Putamen (tissue), 1 donor: ENCODE data around the gene NEK5.
"Not testable (repeated sequence)": the region's sequence is repeated elsewhere in the genome, so short reads cannot be mapped to it uniquely, and the experiment has no call there.

Experiments used
- DNase-seq: peaks from one replicate; pipeline ENCODE4 v3.0.0-alpha.2; 2016; ENCODE audit warnings: low spot score

NEK5 gene

GRCh38 chr13:52067237-52067636 lies 61.6 kb downstream of the NEK5 start:
- DNase-seq, result no peak

GRCh38 chr13:52061587-52061986 lies 67.3 kb downstream of the NEK5 start:
- DNase-seq, result no peak

DNA sequence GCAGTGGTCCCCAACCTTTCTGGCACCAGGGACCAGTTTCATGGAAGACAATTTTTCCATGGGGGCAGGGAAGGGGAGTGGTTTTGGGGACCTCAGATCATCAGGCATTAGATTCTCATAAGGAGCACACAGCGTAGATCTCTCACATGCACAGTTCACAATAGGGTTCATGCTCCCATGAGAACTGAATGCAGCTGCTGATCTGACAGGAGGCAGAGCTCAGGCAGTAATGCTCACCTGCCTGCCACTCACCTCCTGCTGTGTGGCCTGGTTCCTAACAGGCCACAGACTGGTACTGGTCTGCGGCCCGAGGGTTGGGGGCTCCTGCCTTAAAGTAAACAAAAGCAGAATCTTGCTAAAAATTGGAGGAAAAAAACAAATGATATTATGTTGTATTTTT lies 67.8 kb downstream of the NEK5 start:
- not testable (repeated sequence) for DNase-seq

- DNase-seq, result no peak
Observed at GRCh38 chr13:52053460-52053859, 75.4 kb downstream of the NEK5 start.

DNA sequence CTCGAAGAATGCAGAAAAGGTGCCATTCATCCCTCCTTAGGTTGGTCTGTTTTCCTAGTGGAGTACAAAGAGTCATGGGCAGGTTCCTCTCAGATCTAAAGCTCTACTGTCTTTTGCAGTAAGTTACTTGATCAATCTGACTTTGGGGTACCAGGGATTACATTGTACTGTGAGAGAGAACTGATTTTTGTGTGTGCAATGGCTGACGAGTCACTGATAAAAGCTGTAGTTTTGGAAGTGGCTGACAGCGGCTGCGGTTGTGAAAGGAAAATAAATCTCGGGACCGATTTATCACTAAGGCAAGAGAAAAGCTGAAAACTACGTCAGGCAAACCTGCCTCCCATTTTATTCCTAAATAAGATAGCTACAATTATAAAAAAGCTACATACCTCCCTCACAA lies 77.5 kb downstream of the NEK5 start:
- DNase-seq, result no peak

DNA sequence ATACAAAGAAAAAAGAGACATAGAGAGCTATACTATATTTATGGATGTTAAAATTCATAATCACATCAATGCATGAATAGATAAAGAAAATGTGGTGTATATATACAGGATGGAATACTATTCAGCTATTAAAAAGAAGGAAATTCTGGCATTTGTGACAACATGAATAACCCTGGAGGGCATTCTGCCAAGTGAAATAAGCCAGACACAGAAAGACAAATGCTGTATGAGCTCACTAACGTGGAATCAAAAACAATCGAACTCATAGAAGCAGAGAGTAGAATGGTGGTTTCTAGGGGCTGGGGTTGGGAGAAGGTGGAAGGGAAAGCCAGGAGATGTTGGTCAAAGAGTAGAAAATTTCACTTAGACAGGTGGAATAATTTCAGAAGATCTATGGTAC lies 80.4 kb downstream of the NEK5 start:
- DNase-seq, result no peak

DNA sequence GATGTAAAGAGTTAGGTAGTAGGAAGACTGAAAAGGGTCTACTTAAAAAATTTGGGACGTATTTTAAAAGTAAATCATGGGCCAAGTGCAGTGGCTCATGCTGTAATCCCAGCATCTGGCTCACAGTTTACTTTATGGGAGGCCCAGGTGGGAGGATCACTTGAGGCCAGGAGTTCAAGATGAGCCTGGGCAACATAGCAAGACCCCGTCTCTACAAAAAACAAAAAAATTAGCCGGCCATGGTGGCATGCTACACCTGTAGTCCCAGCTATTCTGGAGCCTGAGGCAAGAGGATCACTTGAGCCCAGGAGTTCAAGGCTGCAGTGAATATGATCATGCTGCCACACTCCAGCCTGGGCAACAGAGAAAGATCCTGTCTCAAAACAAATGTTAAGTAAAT lies 81.4 kb downstream of the NEK5 start:
- no peak for DNase-seq

GRCh38 chr13:52043675-52044074 lies 85.2 kb downstream of the NEK5 start:
- no peak for DNase-seq

DNA sequence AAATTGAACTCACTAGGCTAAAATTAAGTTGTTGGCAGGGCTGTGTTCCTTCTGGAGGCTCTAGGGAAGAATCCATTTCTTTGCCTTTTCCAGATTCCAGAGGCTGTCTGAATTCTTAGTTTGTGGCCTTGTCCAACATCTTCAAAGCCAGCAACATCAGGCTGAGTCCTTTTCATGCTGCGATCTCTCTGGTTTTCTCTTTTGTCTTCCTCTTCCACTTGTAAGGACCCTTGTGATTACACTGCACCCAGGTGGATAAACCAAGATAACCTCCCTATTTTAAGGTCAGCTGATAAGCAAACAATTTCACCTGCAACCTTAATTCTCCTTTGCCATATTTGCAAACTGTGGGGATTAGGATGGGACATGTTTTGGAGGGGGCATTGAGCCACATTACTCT lies 92.8 kb downstream of the NEK5 start:
- DNase-seq, result no peak

DNA sequence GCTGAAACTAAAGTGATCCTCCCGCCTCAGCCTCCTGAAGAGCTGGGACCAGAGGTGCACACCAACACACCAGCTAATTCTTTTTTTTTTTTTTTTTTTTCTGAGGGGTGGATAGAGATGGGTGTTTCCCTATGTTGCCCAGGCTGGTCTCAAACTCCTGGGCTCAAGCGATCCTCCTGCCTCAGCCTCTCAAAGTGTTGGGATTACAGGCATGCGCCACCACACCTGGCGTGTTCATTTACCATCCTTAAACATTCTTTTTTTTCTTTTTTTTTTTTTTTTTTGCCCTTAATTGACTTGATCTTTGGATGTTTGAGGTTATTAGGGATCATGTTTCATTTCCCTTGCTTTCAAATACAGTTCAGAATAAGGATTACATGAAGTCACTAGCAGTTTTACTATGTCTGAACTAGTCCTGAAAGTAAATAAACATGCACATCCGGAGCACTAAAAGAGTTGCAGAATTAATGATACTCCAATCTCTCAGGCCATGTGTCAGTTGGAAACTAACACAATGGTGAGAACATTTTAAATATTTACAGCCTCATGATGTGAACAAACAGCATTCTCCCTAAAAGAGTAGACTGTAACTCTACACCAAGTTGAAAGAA lies 94.2 kb downstream of the NEK5 start:
- no peak for DNase-seq

- no peak for DNase-seq
Observed at GRCh38 chr13:52033039-52033438, 95.8 kb downstream of the NEK5 start.

DNA sequence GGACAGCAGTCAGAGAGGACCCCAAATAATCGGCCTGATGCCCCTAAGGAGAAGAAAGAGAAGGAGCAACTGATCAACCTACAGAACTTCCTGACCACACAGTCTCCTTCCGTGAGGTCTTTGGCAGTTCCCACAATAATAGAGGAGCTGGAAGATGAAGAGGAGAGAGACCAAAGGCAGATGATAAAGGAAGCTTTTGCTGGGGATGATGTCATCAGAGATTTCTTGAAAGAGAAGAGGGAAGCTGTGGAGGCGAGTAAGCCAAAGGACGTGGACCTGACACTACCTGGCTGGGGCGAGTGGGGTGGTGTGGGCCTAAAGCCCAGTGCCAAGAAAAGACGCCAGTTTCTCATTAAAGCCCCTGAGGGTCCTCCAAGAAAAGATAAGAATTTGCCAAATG lies 98.5 kb downstream of the NEK5 start:
- not testable (repeated sequence) for DNase-seq

DNA sequence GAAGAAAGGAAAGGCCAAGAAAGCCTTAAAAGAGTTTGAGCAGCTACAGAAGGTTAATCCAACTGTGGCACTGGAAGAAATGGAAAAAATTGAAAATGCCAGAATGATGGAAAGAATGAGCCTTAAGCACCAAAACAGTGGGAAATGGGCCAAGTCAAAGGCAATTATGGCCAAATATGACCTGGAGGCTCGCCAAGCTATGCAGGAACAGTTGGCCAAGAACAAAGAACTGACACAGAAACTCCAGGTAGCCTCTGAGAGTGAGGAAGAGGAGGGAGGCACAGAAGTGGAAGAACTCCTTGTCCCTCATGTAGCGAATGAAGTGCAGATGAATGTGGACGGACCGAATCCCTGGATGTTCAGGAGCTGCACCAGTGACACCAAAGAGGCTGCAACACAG lies 99.3 kb downstream of the NEK5 start:
- DNase-seq, result no peak

- no peak for DNase-seq
Observed at GRCh38 chr13:52027832-52028231, 101.0 kb downstream of the NEK5 start.

DNA sequence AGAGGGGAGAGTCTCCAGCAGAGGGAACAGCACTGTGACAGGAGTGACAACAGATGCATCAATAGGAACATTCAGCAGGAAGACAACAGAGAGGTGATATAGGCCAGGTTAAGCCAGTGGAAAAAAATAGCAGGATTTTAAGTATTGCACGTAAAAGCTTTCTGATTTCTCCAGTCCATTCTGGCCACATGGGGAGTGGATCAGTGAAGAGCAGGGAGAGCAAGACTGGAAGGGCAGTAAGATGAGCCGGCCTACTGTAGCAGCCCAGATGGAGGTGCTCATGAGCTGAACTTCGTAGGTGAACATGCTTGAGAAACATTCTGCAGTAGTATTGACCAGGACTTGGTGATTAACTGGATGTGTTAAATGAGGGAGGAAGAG lies 102.6 kb downstream of the NEK5 start:
- no peak for DNase-seq

GRCh38 chr13:52025475-52026245 lies 103.2 kb downstream of the NEK5 start:
- DNase-seq, result no peak

GRCh38 chr13:52024481-52024880 lies 104.4 kb downstream of the NEK5 start, which contains the start of gene UTP14C:
Gene UTP14C, plus strand, starts transcription at chr13:52024691. Its CDS starts 4,114 bp downstream, at chr13:52028805.
- no peak for DNase-seq

DNA sequence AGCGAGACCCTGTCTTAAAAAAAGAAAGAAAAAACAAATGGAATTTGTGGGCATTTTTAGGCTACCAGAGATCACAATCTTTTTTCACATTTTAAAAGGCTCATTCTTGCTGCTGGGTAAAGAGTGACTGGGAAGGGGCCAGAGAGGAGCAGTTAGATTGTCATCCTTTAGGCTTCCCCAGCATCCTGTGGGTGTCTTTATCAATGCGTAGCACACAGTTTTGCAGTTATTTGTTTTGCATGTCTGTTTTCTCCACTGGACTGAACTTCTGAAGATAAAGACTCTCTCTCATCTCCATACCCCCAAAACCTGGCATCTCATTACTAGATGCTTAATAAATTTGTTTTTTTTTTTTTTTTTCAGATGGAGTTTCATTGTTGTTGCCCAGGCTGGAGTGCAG lies 106.5 kb downstream of the NEK5 start:
- DNase-seq, result no peak

- DNase-seq, result no peak
Observed at GRCh38 chr13:52020191-52020590, 108.7 kb downstream of the NEK5 start.

DNA sequence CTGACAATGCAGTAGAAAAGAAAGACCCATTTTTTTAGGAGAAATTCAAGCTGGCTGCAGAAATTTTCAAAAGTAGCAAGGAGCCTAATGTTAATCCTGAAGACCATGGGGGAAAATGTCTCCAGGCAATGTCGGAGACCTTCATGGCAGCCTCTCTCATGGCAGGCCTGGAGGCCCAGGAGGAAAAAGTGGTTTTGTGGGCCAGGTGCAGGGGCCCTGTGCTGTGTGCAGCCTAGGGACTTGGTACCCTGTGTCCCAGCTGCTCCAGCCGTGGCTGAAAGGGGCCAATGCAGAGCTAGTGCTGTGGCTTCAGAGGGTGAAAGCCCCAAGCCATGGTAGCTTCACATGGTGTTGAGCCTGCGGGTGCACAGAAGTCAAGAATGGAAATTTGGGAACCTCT lies 112.6 kb downstream of the NEK5 start:
- DNase-seq, result no peak

DNA sequence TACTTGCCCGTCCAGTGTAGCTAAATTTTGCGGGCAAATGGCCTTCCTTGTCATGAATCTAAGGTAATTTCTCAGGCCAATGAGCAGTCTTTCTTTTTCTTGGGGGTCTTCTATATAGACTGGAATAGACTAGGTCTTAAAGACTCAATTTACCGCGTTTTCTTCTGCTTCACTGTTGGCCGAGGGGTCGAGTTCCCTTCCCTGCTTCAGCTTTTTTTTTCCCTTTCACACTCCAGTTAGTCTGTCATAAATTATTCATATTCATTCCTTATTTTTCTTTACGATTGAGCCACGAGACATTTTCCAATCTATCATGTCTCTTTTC lies 116.4 kb downstream of the NEK5 start:
- DNase-seq, result no peak

DNA sequence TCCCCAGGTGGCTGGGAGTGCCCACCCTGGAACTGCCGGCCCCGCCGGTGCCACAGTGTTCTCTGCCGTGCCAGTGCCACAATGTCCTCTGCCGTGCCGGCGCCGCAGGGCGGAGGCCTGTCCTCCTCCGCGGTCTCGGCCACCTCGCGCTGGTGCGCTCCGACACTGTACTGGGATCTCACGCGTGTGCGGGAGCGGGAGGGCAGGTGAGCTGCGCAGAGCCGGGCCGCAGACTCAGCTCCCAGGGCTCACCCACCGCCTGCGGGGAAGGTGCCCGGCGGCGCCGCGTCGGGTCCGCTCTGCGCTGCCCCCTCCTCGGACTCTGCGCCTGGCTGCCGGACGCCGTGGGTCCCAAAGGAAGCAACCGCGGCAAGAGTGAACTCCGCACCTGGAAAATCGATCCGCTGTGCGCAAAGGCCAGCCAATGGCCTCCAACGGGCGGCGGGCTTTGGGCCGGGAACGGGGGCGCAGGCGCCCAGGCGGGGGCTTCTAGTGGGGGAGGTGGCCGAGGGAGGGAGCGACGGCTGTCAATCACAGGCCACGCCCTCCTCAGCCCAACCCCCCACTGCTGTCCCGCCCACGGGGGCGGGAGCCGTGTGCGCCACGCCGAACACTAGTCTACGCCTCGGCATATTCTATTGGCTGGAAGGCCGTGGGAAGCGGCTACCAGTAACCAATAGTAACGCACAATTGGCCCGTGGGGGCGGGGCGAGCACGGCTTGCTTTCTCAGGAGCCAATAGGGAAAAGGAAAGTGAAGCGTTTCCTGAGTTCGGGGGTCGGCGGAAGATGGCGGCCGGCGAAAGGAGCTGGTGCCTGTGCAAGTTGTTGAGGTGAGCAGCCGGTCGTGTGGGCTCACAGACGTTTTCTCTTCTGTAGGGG lies 117.0 kb downstream of the NEK5 start, which contains the start of gene ALG11:
Gene ALG11 (plus strand): TSS at position 767 of the 880 bp plus-strand sequence. CDS start 21 bp downstream, at position 788.
- peak; percentile 98 for DNase-seq
